DMS114 treated with DMSO at 0.1 percent for 48 hours (cell line): ENCODE data around the gene ATG9B.
"Not testable (repeated sequence)": the region's sequence is repeated elsewhere in the genome, so short reads cannot be mapped to it uniquely, and the experiment has no call there.

ENCODE experiments used
- DNase-seq: peaks from one replicate; lab custom pipeline; 2025; ENCODE audit not compliant: unreplicated experiment; lab: John Stamatoyannopoulos, UW

ATG9B gene

DNA sequence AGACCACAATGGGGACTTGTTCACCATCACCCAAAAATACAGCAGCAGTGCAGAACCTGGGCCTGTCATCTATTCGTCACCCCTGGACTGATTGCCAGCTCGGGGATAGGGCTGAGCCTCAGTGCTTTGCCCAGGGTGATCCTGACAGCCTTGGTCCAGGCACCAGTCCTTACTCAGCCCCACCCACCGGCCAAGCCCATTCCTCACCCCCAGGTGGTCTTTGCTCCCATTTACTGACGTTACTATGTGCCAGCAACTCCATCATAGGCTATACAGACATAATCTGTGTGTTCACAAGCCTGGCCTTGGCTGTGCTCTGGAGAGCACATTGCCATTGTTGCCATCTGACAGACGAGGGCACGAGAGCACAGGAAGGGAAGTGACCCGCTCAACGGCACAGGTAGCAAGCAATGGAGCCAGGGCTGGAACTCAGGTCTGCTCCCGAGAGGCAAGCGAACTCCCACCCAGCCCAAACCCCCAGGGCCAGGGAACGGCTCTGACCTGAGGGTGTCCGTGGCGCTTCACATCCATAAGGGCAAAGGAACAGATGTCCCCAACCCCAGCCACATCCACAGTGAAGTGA, 6.8 kb downstream of the ATG9B start:
- DNase-seq, result no peak

DNA sequence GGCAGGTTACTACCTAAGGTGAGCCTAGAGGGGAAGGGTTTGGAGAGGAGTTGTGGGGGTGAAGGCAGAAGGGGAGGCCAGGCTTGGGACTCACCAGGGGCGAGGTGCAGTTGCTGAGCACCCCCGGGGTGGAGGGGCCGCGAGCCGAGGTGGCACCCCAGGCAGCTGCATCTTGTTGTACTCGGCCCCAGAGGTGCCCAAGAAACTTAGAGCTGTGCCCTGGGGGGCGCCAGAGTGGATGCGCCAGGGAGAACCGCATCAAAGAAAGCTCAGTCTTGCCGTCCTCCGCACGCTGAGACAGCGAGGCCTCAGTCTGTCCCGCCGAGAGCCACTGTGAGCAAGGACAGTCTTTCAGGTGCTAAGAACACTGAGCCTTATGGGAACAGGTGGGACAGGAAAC, 7.4 kb downstream of the ATG9B start:
- DNase-seq, result no peak

- DNase-seq, result no peak
Measured at GRCh38 chr7:151016505-151016904, 7.8 kb downstream of the ATG9B start.

DNA sequence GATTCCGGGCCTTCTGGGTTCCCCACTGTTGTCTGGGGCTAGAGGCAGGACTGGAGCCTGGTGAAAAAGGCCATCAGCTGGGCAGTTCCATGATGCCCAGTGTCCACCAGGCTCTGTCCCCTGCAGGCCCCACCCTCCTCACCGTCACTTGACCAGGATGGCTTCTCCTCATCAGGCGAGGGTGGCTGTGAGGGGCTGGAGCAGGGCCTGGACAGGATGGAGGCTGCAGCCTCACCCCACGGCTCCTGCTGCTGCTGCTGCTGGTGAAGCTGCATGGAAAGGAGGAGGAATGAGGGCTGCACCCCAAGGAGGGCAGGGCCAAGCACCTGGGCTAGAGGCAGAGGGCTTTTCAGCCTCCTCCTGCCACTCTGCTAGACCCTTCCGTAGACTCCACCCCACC, 8.3 kb downstream of the ATG9B start:
- DNase-seq, result no peak

DNA sequence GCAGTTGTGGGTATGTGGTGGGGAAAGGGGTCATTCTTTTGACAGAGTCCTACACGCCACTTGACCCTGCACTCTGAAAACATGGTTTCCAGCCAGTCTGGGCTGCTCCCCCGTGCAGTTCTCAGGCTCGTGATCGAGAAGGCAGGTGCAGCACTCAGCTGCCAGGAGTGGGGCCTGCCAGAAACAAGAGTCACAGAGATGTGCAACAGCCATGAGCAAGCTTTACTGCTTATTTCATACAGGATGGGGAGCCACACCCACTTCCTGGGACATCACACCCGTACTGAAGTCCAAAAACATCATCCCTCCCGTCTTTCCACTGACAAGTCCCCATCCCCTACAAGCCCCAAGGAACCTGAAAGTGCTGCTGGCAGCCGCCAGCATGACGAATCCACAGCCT, 9.3 kb downstream of the ATG9B start:
- DNase-seq, result no peak

- no peak for DNase-seq
Measured at GRCh38 chr7:151013733-151014497, 10.4 kb downstream of the ATG9B start.

DNA sequence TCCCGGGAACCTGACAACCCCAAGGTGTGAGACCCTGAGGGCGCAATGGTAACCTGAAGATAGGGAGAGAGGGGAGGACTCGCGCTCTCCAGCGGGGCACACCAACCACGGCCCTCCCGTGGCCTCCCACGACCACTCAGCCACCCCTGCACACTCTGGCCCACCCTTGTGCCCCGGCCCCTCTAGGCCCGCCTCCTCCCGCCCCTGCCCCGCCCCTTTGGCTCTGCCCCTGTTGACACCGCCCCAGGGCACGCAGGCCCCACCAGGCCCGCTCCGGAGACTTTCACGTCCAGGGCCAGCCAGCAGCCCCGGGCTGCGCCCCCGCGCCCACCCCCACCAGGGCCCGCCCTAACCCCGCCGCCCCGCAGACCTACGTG, 10.9 kb downstream of the ATG9B start:
- no peak for DNase-seq

- DNase-seq, result no peak
Measured at GRCh38 chr7:151012911-151013347, 11.4 kb downstream of the ATG9B start.

- DNase-seq, result no peak
Measured at GRCh38 chr7:151012031-151012692, 12.1 kb downstream of the ATG9B start.

DNA sequence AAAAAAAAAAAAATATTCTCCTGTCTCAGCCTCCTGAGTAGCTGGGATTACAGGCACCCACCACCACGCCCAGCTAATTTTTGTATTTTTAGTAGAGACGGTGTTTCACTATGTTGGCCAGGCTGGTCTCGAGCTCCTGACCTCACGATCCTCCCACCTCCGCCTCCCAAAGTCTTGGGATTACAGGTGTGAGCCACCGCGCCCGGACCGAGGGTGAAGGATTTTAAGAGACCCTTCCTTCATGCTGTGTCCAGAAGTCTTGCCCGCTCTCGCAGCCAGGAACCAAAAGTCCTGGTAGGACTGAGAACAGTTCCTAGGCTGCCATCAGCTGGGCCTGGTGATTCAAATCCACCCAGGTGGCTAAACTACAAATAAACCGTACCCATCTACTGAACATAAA, 12.7 kb downstream of the ATG9B start:
- DNase-seq, result not testable (repeated sequence)

DNA sequence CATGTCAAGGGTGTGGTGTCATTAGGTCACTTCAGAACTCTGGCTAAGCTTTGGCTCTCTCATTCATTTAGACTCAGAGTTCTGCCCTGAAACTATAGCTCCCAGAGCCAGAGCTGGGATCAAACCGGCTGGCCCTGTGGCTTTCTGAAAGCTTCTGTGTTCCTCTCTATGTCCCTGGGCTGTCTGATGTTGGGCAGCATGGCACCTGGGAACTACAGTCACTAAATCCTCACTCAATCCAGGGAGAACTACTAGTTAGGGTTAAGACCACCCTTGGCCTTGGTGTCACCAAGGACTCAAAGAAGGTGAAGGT, 13.2 kb downstream of the ATG9B start:
- DNase-seq, result no peak

DNA sequence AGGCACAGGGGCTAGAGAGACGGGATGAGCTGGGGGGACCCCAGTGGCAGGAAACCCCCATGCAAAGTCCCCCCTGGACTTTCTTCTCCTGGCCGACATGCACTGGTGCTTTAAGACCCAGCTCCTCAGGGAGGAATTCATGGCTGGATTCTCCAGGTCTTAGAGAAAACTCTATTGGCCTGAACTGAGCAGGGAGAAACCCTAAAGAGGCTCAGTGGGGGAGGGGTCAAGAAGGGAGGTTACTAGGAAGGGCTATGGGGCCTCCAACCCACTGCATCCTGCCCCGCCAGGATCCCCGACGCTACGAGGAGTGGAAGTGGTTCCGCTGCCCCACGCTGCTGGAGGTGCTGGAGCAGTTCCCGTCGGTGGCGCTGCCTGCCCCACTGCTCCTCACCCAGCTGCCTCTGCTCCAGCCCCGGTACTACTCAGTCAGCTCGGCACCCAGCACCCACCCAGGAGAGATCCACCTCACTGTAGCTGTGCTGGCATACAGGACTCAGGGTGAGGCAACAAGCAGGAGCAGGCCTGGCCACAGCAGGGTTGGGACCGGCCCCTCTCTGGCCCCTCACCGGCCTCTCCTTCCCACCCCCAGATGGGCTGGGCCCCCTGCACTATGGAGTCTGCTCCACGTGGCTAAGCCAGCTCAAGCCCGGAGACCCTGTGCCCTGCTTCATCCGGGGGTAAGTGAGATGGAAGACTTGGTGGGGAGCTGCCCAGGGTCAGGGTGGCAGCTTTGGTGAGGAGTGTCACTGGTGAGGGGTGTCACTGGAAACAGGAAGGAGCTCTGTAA, 13.8 kb downstream of the ATG9B start:
- DNase-seq, result no peak

DNA sequence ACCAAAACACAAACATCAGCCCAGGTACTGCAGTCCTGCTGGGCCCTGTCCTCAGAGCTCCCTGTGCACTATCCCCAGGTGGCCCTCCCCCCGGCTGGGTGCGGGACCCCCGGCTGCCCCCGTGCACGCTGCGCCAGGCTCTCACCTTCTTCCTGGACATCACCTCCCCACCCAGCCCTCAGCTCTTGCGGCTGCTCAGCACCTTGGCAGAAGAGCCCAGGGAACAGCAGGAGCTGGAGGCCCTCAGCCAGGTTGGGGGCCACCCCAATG, 14.3 kb downstream of the ATG9B start:
- no peak for DNase-seq

DNA sequence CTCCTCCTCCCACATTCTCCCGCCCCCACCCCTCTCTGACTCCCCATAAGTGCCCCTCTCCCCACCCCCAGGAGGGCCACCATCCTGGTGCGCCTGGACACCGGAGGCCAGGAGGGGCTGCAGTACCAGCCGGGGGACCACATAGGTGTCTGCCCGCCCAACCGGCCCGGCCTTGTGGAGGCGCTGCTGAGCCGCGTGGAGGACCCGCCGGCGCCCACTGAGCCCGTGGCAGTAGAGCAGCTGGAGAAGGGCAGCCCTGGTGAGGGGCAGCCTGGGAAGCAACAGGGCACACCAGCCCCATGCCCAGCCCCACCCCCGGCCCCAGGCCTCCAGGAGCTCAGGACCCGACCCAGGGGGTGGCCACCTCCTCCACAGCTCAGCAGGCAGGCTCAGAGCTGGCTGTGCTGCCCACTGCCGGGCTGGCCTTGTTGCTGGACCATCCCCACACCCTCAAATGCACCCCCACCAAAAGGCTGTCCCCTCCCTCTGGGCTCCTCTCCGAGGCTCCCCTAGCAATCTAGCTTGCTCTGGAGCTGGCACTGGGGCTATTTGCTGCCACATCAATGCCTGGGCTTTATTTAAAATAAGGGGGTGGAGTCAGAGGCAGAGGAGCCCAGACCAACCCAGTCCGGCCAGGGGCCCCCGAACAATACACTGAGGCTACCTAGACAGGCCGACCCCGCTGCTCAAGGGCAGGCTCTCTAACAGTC, 14.8 kb downstream of the ATG9B start:
- DNase-seq, result no peak

DNA sequence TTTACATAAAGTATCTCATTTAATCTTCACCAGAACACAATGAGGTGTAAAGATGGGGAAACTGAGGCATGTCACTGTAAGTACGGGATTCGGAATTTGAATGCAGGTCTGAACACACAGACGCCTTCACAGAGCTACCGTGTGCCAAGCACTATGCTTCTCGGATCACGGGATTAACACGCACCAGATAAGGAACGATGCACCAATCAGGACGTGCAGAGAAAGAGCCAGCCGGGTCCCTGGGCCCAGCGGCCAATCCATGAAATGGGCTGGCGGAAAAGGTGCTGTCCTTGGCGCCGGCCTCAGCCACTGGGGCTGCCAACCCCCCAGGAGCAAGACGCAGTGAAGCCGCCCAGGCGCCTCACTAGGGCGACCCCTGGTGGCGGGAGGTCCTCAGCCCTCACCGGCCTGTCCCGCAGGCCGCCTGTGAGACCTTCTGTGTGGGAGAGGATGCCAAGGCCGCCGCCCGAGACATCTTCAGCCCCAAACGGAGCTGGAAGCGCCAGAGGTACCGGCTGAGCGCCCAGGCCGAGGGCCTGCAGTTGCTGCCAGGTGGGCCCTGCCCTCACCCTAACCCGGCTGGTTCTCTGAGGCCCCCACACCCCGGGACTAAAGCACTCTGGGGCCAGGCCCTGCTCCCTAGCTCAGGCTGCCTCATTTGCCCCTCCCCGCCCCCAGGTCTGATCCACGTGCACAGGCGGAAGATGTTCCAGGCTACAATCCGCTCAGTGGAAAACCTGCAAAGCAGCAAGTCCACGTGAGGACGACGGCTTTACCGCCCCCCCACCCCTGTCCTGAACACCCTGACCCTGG, 15.6 kb downstream of the ATG9B start:
- DNase-seq, result no peak

- no peak for DNase-seq
Measured at GRCh38 chr7:151008143-151008510, 16.2 kb downstream of the ATG9B start.

- no peak for DNase-seq
Measured at GRCh38 chr7:151007469-151007898, 16.8 kb downstream of the ATG9B start.

DNA sequence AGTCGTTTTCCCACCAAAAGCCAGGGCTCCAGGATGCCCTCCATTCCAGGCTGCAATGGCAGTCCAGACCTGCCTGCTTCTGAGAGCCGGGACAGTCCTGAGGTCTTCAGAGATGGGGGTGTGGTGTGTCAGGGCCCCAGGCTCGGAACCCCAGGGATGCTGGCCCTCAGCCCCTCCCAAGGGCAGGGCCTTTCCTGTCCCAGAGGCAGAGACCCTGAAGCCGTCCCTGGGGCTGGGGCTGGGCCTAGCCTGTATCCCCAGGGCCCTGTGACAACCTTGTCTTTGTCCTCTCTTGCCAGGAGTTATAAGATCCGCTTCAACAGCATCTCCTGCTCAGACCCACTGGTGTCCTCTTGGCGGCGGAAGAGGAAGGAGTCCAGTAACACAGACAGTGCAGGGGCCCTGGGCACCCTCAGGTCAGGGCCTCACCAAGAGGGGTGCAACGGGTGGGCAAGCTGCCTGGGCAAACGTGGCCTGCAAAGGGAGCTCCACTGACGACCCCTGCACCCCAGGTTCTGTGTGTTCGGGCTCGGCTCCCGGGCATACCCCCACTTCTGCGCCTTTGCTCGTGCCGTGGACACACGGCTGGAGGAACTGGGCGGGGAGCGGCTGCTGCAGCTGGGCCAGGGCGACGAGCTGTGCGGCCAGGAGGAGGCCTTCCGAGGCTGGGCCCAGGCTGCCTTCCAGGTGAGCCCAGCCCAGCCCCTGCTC, 17.5 kb downstream of the ATG9B start:
- no peak for DNase-seq

DNA sequence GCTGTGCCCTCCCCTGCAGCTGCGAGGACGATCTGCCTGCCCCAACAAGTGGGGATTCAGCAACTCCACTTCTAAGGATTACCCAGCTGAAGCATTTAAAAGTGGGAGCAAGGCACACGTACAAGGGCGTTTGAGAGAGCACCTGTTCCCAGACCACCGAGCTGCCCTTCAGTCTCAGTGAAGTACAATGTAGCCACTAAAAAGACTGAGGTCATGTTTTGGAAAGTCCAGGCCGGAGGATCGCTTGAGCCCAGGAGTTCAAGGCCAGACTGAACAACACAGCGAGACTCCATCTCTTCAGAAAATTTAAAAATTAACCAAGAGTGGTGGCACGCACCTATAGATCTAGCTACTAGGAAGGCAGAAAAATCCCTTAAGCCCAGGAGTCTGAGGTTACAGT, 18.7 kb downstream of the ATG9B start:
- no peak for DNase-seq

GRCh38 chr7:151003572-151003971, 20.7 kb downstream of the ATG9B start:
- DNase-seq, result no peak
